HG03469 (cell line): ENCODE measurements around the gene MCC.

ENCODE experiments used
- ATAC-seq: cut with Tn5 transposase; IDR thresholded peaks from one replicate; pipeline ENCODE4 v1.9.1; 2021; ENCODE audit warnings: mild to moderate bottlenecking, moderate library complexity, moderate number of reproducible peaks; ENCODE audit not compliant: unreplicated experiment

The MCC gene

GRCh38 chr5:113276001-113276400, 212.3 kb downstream of the MCC start:
- no peak for ATAC-seq

GRCh38 chr5:113274836-113275414, 213.3 kb downstream of the MCC start:
- ATAC-seq, result no peak

- peak; percentile 75 for ATAC-seq
Measured at GRCh38 chr5:113273948-113274347, 214.3 kb downstream of the MCC start.

GRCh38 chr5:113271745-113272454, 216.4 kb downstream of the MCC start:
- no peak for ATAC-seq

- no peak for ATAC-seq
Measured at GRCh38 chr5:113271015-113271414, 217.2 kb downstream of the MCC start.

GRCh38 chr5:113270086-113270485, 218.2 kb downstream of the MCC start:
- ATAC-seq, result no peak

GRCh38 chr5:113269023-113269997, 218.9 kb downstream of the MCC start:
- ATAC-seq, result no peak

GRCh38 chr5:113268232-113268631, 220.0 kb downstream of the MCC start:
- ATAC-seq, result no peak

- no peak for ATAC-seq
Measured at GRCh38 chr5:113267361-113267900, 220.8 kb downstream of the MCC start.

GRCh38 chr5:113266913-113267227, 221.4 kb downstream of the MCC start:
- ATAC-seq, result no peak

- ATAC-seq, result no peak
Measured at GRCh38 chr5:113266227-113266912, 221.9 kb downstream of the MCC start.

GRCh38 chr5:113265190-113265589, 223.1 kb downstream of the MCC start:
- no peak for ATAC-seq

- no peak for ATAC-seq
Measured at GRCh38 chr5:113264046-113264445, 224.2 kb downstream of the MCC start.

GRCh38 chr5:113263545-113263944, 224.7 kb downstream of the MCC start:
- no peak for ATAC-seq

GRCh38 chr5:113262674-113263073, 225.6 kb downstream of the MCC start:
- no peak for ATAC-seq

- ATAC-seq, result no peak
Measured at GRCh38 chr5:113259034-113259433, 229.2 kb downstream of the MCC start.

GRCh38 chr5:113257545-113257944, 230.7 kb downstream of the MCC start:
- ATAC-seq, result no peak

GRCh38 chr5:113256671-113257452, 231.4 kb downstream of the MCC start:
- ATAC-seq, result no peak

- ATAC-seq, result no peak
Measured at GRCh38 chr5:113255579-113256386, 232.5 kb downstream of the MCC start.
